Activated CD4-positive, alpha-beta T cell treated with anti-CD3 and anti-CD28 coated beads, Interleukin-2, amount 10 ng/mL, durations not matched to agents 7 days and 5 days (primary cell): ENCODE results near the gene MLX. TPM values are rescaled to one million over a fixed set of nuclear protein-coding genes. Genes with fewer than 3 reads are reported as not detected.
"Not testable (repeated sequence)": the region's sequence is repeated elsewhere in the genome, so short reads cannot be mapped to it uniquely, and the experiment has no call there.

ENCODE experiments used
- CTCF ChIA-PET: fragments of 350-600 bp; sonication (Branson Sonifier 250); formaldehyde crosslinking; loops from one replicate; lab custom pipeline; 2021; ENCODE audit warnings: antibody characterized with exemption; lab: Charles Lee
- POLR2A ChIA-PET: fragments of 350-600 bp; sonication (Branson Sonifier 250); formaldehyde crosslinking; loops from one replicate; lab custom pipeline; 2021; ENCODE audit warnings: antibody characterized with exemption; lab: Charles Lee
- DNase-seq: peaks from one replicate; pipeline ENCODE4 v3.0.0-alpha.2; 2020
- H3K27ac Mint-ChIP-seq: one replicate; pipeline ENCODE4 v1.8.0; 2021; ENCODE audit warnings: mild to moderate bottlenecking, moderate library complexity, mixed read lengths
- H3K27me3 Mint-ChIP-seq: one replicate; pipeline ENCODE4 v1.8.0; 2021; ENCODE audit warnings: mixed read lengths
- H3K36me3 Mint-ChIP-seq: one replicate; pipeline ENCODE4 v1.8.0; 2021; ENCODE audit warnings: low read depth, mixed read lengths
- H3K4me1 Mint-ChIP-seq: one replicate; pipeline ENCODE4 v1.8.0; 2021; ENCODE audit warnings: mixed read lengths
- H3K4me3 Mint-ChIP-seq: one replicate; pipeline ENCODE4 v1.8.0; 2021; ENCODE audit warnings: mild to moderate bottlenecking, moderate library complexity, mixed read lengths
- H3K9me3 Mint-ChIP-seq: one replicate; pipeline ENCODE4 v1.8.0; 2021; ENCODE audit warnings: mixed read lengths
- total RNA-seq, 2 experiments: library from RNA; stranded (reverse); gene quantifications; one replicate each; pipeline ENCODE4 v1.2.3, GENCODE V29; 2021

The MLX gene
- total RNA-seq, 2 experiments from 2014 or later: 56.7 to 62.3 TPM

DNA sequence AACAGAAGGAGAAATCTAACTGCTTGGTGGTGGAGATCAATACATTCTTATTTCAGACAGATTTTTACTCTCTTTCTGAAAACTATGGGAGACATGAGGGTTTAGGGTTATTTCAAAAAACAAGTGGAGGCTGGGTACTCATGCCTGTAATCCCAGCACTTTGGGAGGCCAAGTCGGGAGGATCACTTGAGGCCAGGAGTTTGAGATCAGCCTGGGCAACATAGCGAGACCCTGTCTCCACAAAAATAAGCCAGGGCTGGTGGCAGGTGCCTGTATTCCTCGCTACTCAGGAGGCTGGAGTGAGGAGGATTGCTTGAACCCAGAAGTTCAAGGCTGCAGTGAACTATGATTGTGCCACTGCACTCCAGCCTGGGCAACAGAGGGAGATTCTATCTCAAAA is 55.1 kb downstream of the MLX start:
- H3K4me1 Mint-ChIP-seq: peaks cover 12% of the 10 kb centered on the region
- H3K27ac Mint-ChIP-seq, H3K4me3 Mint-ChIP-seq, H3K9me3 Mint-ChIP-seq, POLR2A ChIA-PET, H3K27me3 Mint-ChIP-seq, CTCF ChIA-PET, DNase-seq, H3K36me3 Mint-ChIP-seq: not testable (repeated sequence)

Other genes with a start within 250 kb of the MLX start
- 100 to 1,000 TPM; 114 to 121 TPM for gene STAT3, start 178.7 kb upstream of the MLX start, total RNA-seq
- 1 to 10 TPM; 1.5 to 1.6 TPM for gene CAVIN1, start 143.8 kb upstream of the MLX start, total RNA-seq
- gene ATP6V0A1, start 108.2 kb upstream of the MLX start, total RNA-seq: 1 to 10 TPM; 4.9 to 8.9 TPM
- gene NAGLU, start 30.9 kb upstream of the MLX start, total RNA-seq: 10 to 100 TPM; 16.4 to 18.8 TPM
- under 1 TPM; 0.73 to 0.97 TPM for gene HSD17B1, start 14.2 kb upstream of the MLX start, total RNA-seq
- gene COASY, start 5.0 kb upstream of the MLX start, total RNA-seq: 10 to 100 TPM; 72.5 to 86.1 TPM
- gene PSMC3IP, start 10.6 kb downstream of the MLX start, total RNA-seq: 10 to 100 TPM; 17.4 to 18.5 TPM
- 10 to 100 TPM; 60.2 to 65.9 TPM for gene RETREG3, start 42.3 kb downstream of the MLX start, total RNA-seq
- 10 to 100 TPM; 61.6 TPM for gene TUBG1, start 42.6 kb downstream of the MLX start, total RNA-seq
- gene TUBG2, start 92.2 kb downstream of the MLX start, total RNA-seq: 1 to 10 TPM; 6.7 to 7.2 TPM
- 1 to 10 TPM in 1 of 2 experiments, under 1 TPM in 1; 0.85 to 1.3 TPM for gene PLEKHH3, start 109.9 kb downstream of the MLX start, total RNA-seq
- gene CCR10, start 114.7 kb downstream of the MLX start, total RNA-seq: under 1 TPM; 0.65 to 0.87 TPM
- 1 to 10 TPM in 1 of 2 experiments, under 1 TPM in 1; 0.81 to 1.0 TPM for gene CNTNAP1, start 115.4 kb downstream of the MLX start, total RNA-seq
- 10 to 100 TPM; 52.6 to 54.0 TPM for gene EZH1, start 177.9 kb downstream of the MLX start, total RNA-seq
- not detected for gene RAMP2, start 194.1 kb downstream of the MLX start, total RNA-seq
- gene VPS25, start 206.3 kb downstream of the MLX start, total RNA-seq: 10 to 100 TPM; 51.9 to 59.4 TPM
- gene WNK4, start 213.5 kb downstream of the MLX start, total RNA-seq: under 1 TPM; 0.47 to 0.77 TPM
- 10 to 100 TPM; 41.2 to 45.1 TPM for gene COA3, start 231.6 kb downstream of the MLX start, total RNA-seq
- gene CNTD1, start 231.8 kb downstream of the MLX start, total RNA-seq: not detected